ENCODE results near the gene DOCK3.
A peak's percentile ranks its signal among the peaks of the same experiment; 100 is the strongest.

DOCK3 gene

GRCh38 chr3:50674349-50675178 is at the start of gene DOCK3:
Gene DOCK3 (plus strand): TSS chr3:50674927. CDS start chr3:50675264, 337 bp downstream.
- DNase-seq = peak; percentile 62

GRCh38 chr3:50625231-50626182 is 49.2 kb upstream of the DOCK3 start:
- DNase-seq = no peak

- DNase-seq = no peak
These were observed 48.3 kb upstream of the DOCK3 start for GRCh38 chr3:50626401-50626800.

- no peak for DNase-seq
These were observed 47.2 kb upstream of the DOCK3 start for GRCh38 chr3:50627407-50628051.

- no peak for DNase-seq
These were observed 46.1 kb upstream of the DOCK3 start for GRCh38 chr3:50628601-50629000.

- no peak for DNase-seq
These were observed 44.3 kb upstream of the DOCK3 start for GRCh38 chr3:50630394-50630793.

GRCh38 chr3:50630877-50631276 is 43.9 kb upstream of the DOCK3 start:
- no peak for DNase-seq

GRCh38 chr3:50632450-50632849 is 42.3 kb upstream of the DOCK3 start:
- no peak for DNase-seq

- DNase-seq = no peak
These were observed 41.4 kb upstream of the DOCK3 start for GRCh38 chr3:50633230-50633790.

GRCh38 chr3:50635066-50635465 is 39.7 kb upstream of the DOCK3 start:
- DNase-seq = no peak

GRCh38 chr3:50637011-50637410 is 37.7 kb upstream of the DOCK3 start:
- DNase-seq = no peak

- no peak for DNase-seq
These were observed 36.8 kb upstream of the DOCK3 start for GRCh38 chr3:50637945-50638344.

GRCh38 chr3:50639055-50639494 is 35.7 kb upstream of the DOCK3 start:
- DNase-seq = no peak

GRCh38 chr3:50642382-50642781 is 32.3 kb upstream of the DOCK3 start:
- no peak for DNase-seq

GRCh38 chr3:50644561-50644960 is 30.2 kb upstream of the DOCK3 start:
- no peak for DNase-seq

- DNase-seq = no peak
These were observed 29.3 kb upstream of the DOCK3 start for GRCh38 chr3:50645378-50645777.

- DNase-seq = no peak
These were observed 26.4 kb upstream of the DOCK3 start for GRCh38 chr3:50648313-50648712.

- no peak for DNase-seq
These were observed 25.8 kb upstream of the DOCK3 start for GRCh38 chr3:50648944-50649343.

GRCh38 chr3:50649451-50649931 is 25.2 kb upstream of the DOCK3 start:
- DNase-seq = no peak

- no peak for DNase-seq
These were observed 24.7 kb upstream of the DOCK3 start for GRCh38 chr3:50650018-50650417.

- DNase-seq = no peak
These were observed 23.3 kb upstream of the DOCK3 start for GRCh38 chr3:50651445-50651844.

- DNase-seq = no peak
These were observed 22.7 kb upstream of the DOCK3 start for GRCh38 chr3:50651920-50652529.
